AG09319 (cell line): ENCODE data around the gene NMNAT1.
A peak's percentile ranks its signal among the peaks of the same experiment; 100 is the strongest.

Experiments used
- DNase-seq: peaks from one replicate; pipeline ENCODE4 v3.0.0-alpha.2; 2010; ENCODE audit warnings: low read depth; ENCODE audit errors: extremely low read depth
- CTCF ChIP-seq: IDR thresholded peaks from 2 replicates; pipeline ENCODE4 v1.5.1; 2011; ENCODE audit warnings: low read depth, mild to moderate bottlenecking, inconsistent platforms, low read length, moderate library complexity

The NMNAT1 gene

GRCh38 chr1:9942939-9943788 is at the start of gene NMNAT1, which contains the start of gene LZIC:
Gene NMNAT1 (plus strand): TSS chr1:9943475. CDS start chr1:9972074, 28,599 bp downstream.
Gene LZIC (minus strand): TSS chr1:9943391. CDS start chr1:9936619, 6,772 bp downstream.
- peak; percentile 81 for DNase-seq
- TF ChIP-seq CTCF: no peak

- no peak for DNase-seq
- no peak for TF ChIP-seq CTCF
These were observed 49.2 kb upstream of the NMNAT1 start for GRCh38 chr1:9894115-9894514.

GRCh38 chr1:9900142-9901043 is 42.9 kb upstream of the NMNAT1 start:
- no peak for TF ChIP-seq CTCF
- DNase-seq: no peak

- TF ChIP-seq CTCF: no peak
- DNase-seq: no peak
These were observed 41.9 kb upstream of the NMNAT1 start for GRCh38 chr1:9901148-9902059.

- no peak for TF ChIP-seq CTCF
- DNase-seq: no peak
These were observed 41.2 kb upstream of the NMNAT1 start for GRCh38 chr1:9902060-9902452.

- DNase-seq: no peak
- no peak for TF ChIP-seq CTCF
These were observed 39.3 kb upstream of the NMNAT1 start for GRCh38 chr1:9903801-9904527.
